H9 (cell line): ENCODE measurements around the gene MAML3. TPM values are rescaled to one million over a fixed set of nuclear protein-coding genes. Genes with fewer than 3 reads are reported as not detected.

Experiments used
- DNase-seq: peaks from one replicate; pipeline ENCODE4 v3.0.0-alpha.2; 2017
- H2AFZ ChIP-seq: one replicate; pipeline ENCODE4 v1.6.1; 2013; ENCODE audit warnings: mild to moderate bottlenecking, low read length, control low read depth, moderate library complexity
- H2AK5ac ChIP-seq: 2 replicates; pipeline ENCODE4 v1.6.1; 2013; ENCODE audit warnings: low read length, control low read depth, mixed read lengths; ENCODE audit not compliant: insufficient read length
- H2BK120ac ChIP-seq: one replicate; pipeline ENCODE4 v1.6.1; 2013; ENCODE audit warnings: low read depth, mild to moderate bottlenecking, low read length, control low read depth, inconsistent platforms; ENCODE audit not compliant: poor library complexity, severe bottlenecking
- H2BK12ac ChIP-seq: 2 replicates; pipeline ENCODE4 v1.6.1; 2013; ENCODE audit warnings: low read length, control low read depth, mixed read lengths, low read depth; ENCODE audit not compliant: insufficient read length
- H2BK15ac ChIP-seq: 2 replicates; pipeline ENCODE4 v1.6.1; 2013; ENCODE audit warnings: low read depth, low read length, control low read depth
- H2BK20ac ChIP-seq: one replicate; pipeline ENCODE4 v1.6.1; 2013; ENCODE audit warnings: low read depth, mild to moderate bottlenecking, low read length, control low read depth, inconsistent platforms; ENCODE audit not compliant: poor library complexity, severe bottlenecking
- H2BK5ac ChIP-seq: 2 replicates; pipeline ENCODE4 v1.6.1; 2013; ENCODE audit warnings: low read length, control low read depth, mixed read lengths; ENCODE audit not compliant: insufficient read length
- H3K14ac ChIP-seq: 2 replicates; pipeline ENCODE4 v1.6.1; 2013; ENCODE audit warnings: low read length, control low read depth; ENCODE audit not compliant: insufficient read depth
- H3K18ac ChIP-seq: 2 replicates; pipeline ENCODE4 v1.6.1; 2013; ENCODE audit warnings: low read depth, mild to moderate bottlenecking, mixed read lengths, low read length, control low read depth; ENCODE audit not compliant: insufficient read length
- H3K23ac ChIP-seq: 2 replicates; pipeline ENCODE4 v1.6.1; 2013; ENCODE audit warnings: low read length, control low read depth, mixed read lengths, low read depth; ENCODE audit not compliant: insufficient read length
- H3K23me2 ChIP-seq: 2 replicates; pipeline ENCODE4 v1.6.1; 2013; ENCODE audit warnings: low read depth, mild to moderate bottlenecking, mixed read lengths, low read length, control low read depth; ENCODE audit not compliant: insufficient read length, poor library complexity, severe bottlenecking
- H3K27ac ChIP-seq: 2 replicates; pipeline ENCODE4 v1.5.1; 2013; ENCODE audit warnings: low read length, control low read depth, mixed read lengths, low read depth; ENCODE audit not compliant: insufficient read length
- H3K27me3 ChIP-seq: 2 replicates; pipeline ENCODE4 v1.6.1; 2013; ENCODE audit warnings: low read length, control low read depth, inconsistent platforms; ENCODE audit not compliant: insufficient read depth
- H3K4ac ChIP-seq: 2 replicates; pipeline ENCODE4 v1.6.1; 2013; ENCODE audit warnings: low read depth, mild to moderate bottlenecking, control low read depth, inconsistent platforms, low read length, moderate library complexity
- H3K4me1 ChIP-seq: 2 replicates; pipeline ENCODE4 v1.6.1; 2013; ENCODE audit warnings: low read length, control low read depth, inconsistent platforms; ENCODE audit not compliant: insufficient read depth
- H3K4me2 ChIP-seq: 2 replicates; pipeline ENCODE4 v1.6.1; 2013; ENCODE audit warnings: low read length, control low read depth, mixed read lengths; ENCODE audit not compliant: insufficient read length, insufficient read depth
- H3K56ac ChIP-seq: 2 replicates; pipeline ENCODE4 v1.6.1; 2013; ENCODE audit warnings: low read depth, mild to moderate bottlenecking, mixed read lengths, low read length, control low read depth; ENCODE audit not compliant: insufficient read length
- H3K79me1 ChIP-seq: 2 replicates; pipeline ENCODE4 v1.6.1; 2013; ENCODE audit warnings: low read depth, mild to moderate bottlenecking, moderate library complexity, low read length, control low read depth, inconsistent platforms; ENCODE audit not compliant: insufficient read depth, poor library complexity, severe bottlenecking
- H3K79me2 ChIP-seq: 2 replicates; pipeline ENCODE4 v1.6.1; 2013; ENCODE audit warnings: low read length, control low read depth, inconsistent platforms; ENCODE audit not compliant: insufficient read depth
- H3K9ac ChIP-seq: 2 replicates; pipeline ENCODE4 v1.6.1; 2013; ENCODE audit warnings: low read length, control low read depth, mixed read lengths; ENCODE audit not compliant: insufficient read length; ENCODE audit errors: extremely low read depth
- H3K9me3 ChIP-seq: one replicate; pipeline ENCODE4 v1.6.1; 2013; ENCODE audit warnings: low read depth, low read length, inconsistent platforms; ENCODE audit not compliant: control insufficient read depth
- H3T11ph ChIP-seq: one replicate; pipeline ENCODE4 v1.6.1; 2013; ENCODE audit warnings: mild to moderate bottlenecking, low read length, control low read depth, inconsistent platforms
- H4K20me1 ChIP-seq: one replicate; pipeline ENCODE4 v1.6.1; 2013; ENCODE audit not compliant: control insufficient read depth, insufficient read length, insufficient read depth
- H4K5ac ChIP-seq: 2 replicates; pipeline ENCODE4 v1.6.1; 2013; ENCODE audit warnings: low read depth, mild to moderate bottlenecking, mixed read lengths, low read length, control low read depth; ENCODE audit not compliant: insufficient read length
- H4K8ac ChIP-seq: replicated peaks from 2 replicates; pipeline ENCODE4 v1.6.1; 2013; ENCODE audit warnings: low read length, control low read depth, mixed read lengths, low read depth; ENCODE audit not compliant: insufficient read length
- H4K91ac ChIP-seq: 2 replicates; pipeline ENCODE4 v1.6.1; 2013; ENCODE audit warnings: low read depth, mild to moderate bottlenecking, moderate library complexity, mixed read lengths, low read length, control low read depth; ENCODE audit not compliant: insufficient read length
- H3K27ac Mint-ChIP-seq, 3 experiments: 2 replicates in 2 of 3; 3 replicates in 1 of 3; pipeline ENCODE4 v1.8.0; 2020 to 2021; ENCODE audit warnings: mixed read lengths in 3 of 3, mild to moderate bottlenecking in 1 of 3, moderate library complexity in 1 of 3
- H3K27me3 Mint-ChIP-seq: 2 replicates; pipeline ENCODE4 v1.8.0; 2021; ENCODE audit warnings: low read depth, mild to moderate bottlenecking, moderate library complexity, mixed read lengths
- H3K36me3 Mint-ChIP-seq, 3 experiments: 2 replicates in 2 of 3; 3 replicates in 1 of 3; pipeline ENCODE4 v1.8.0; 2020 to 2021; ENCODE audit warnings: low read depth in 3 of 3, mixed read lengths in 3 of 3; ENCODE audit not compliant: insufficient read depth in 1 of 3
- H3K4me1 Mint-ChIP-seq, 2 experiments: 2 replicates each; pipeline ENCODE4 v1.8.0; 2020; ENCODE audit warnings: mixed read lengths in 2 of 2
- H3K4me3 Mint-ChIP-seq, 2 experiments: 2 replicates in 1 of 2; 3 replicates in 1 of 2; pipeline ENCODE4 v1.8.0; 2020 to 2021; ENCODE audit warnings: mild to moderate bottlenecking in 2 of 2, mixed read lengths in 2 of 2, moderate library complexity in 1 of 2
- H3K9me3 Mint-ChIP-seq, 2 experiments: 2 replicates in 1 of 2; 3 replicates in 1 of 2; pipeline ENCODE4 v1.8.0; 2020; ENCODE audit warnings: mild to moderate bottlenecking in 2 of 2, mixed read lengths in 2 of 2, moderate library complexity in 1 of 2
- CTCF ChIP-seq: fragments of 200-600 bp; sonication (generic); conservative IDR thresholded peaks from 3 replicates; pipeline ENCODE4 v1.8.0; 2021; ENCODE audit warnings: antibody characterized with exemption, mild to moderate bottlenecking
- WGBS: extraction: QIAGEN DNeasy Blood & Tissue Kit; methylation state at CpG from one replicate; pipeline ENCODE4 v1.1.7; 2013; ENCODE audit warnings: missing lambda C conversion rate, low lambda C conversion rate, mixed read lengths; ENCODE audit not compliant: insufficient read length; ENCODE audit errors: extremely low coverage; 5-methylcytosine and 5-hydroxymethylcytosine counted together
- total RNA-seq: library from RNA; stranded (reverse); gene quantifications from 2 replicates; pipeline ENCODE4 v1.2.1, GENCODE V29; 2021

The MAML3 gene
- total RNA-seq, 1 experiment from 2014 or later = 3.9 TPM

GRCh38 chr4:140049024-140049848 is 104.7 kb downstream of the MAML3 start:
- peaks cover 4% of the 10 kb centered on the region for H3K27me3 Mint-ChIP-seq
- Histone ChIP-seq H3K56ac (no peak overlapping the region), H4K5ac (no peak overlapping the region), H4K20me1 (no peaks in the 10 kb centered on the region), H2BK15ac (no peak overlapping the region), H3K4ac (no peak overlapping the region), H4K91ac (no peak overlapping the region), H2BK5ac (no peak overlapping the region), H3K79me1 (no peaks in the 10 kb centered on the region), H3K4me1 (peaks cover 11% of the 10 kb centered on the region; the same call in 1 of the 2 replicates), H3K79me2 (no peaks in the 10 kb centered on the region), H2AFZ (peak overlapping the region; percentile 2), H3K23me2 (no peaks in the 10 kb centered on the region), H3K4me2 (peak overlapping the region; percentile 65), H2BK12ac (no peak overlapping the region), H2AK5ac (no peak overlapping the region), H4K8ac (no peak overlapping the region), H3K9me3 (no peaks in the 10 kb centered on the region), H3K23ac (no peak overlapping the region), H3K14ac (peak overlapping the region; percentile 4; the same call in 1 of the 2 replicates), H3K9ac (peak overlapping the region; percentile 50), H3K27ac (peak overlapping the region; percentile 82), H3T11ph (no peak overlapping the region), H2BK20ac (no peak overlapping the region), H3K18ac (peak overlapping the region; percentile 66), H2BK120ac (no peak overlapping the region), H3K27me3 (no peaks in the 10 kb centered on the region)
- peak; percentile 89 for DNase-seq
- H3K4me3 Mint-ChIP-seq = peak overlapping the region; percentile 50 to 66
- WGBS = no CpG with 5 or more reads among the region's 13 CpGs
- H3K4me1 Mint-ChIP-seq = peaks cover 53 to 55% of the 10 kb centered on the region in 2 experiments
- H3K27ac Mint-ChIP-seq = peak overlapping the region; percentile 88 to 95 (median 89)
- no peak; the same call in 2 of the 3 replicates for TF ChIP-seq CTCF
- H3K36me3 Mint-ChIP-seq = no peaks in the 10 kb centered on the region
- no peaks in the 10 kb centered on the region for H3K9me3 Mint-ChIP-seq
